Measurements from ENCODE around the gene ERRFI1.

ERRFI1 gene

GRCh38 chr1:8018492-8019228, 7.4 kb downstream of the ERRFI1 start:
- no peak for DNase-seq (ENCODE audit: low read depth)

GRCh38 chr1:8017495-8018197, 8.5 kb downstream of the ERRFI1 start:
- peak; percentile 65 for DNase-seq (ENCODE audit: low read depth)
- TF ChIP-seq, protein P1, sequence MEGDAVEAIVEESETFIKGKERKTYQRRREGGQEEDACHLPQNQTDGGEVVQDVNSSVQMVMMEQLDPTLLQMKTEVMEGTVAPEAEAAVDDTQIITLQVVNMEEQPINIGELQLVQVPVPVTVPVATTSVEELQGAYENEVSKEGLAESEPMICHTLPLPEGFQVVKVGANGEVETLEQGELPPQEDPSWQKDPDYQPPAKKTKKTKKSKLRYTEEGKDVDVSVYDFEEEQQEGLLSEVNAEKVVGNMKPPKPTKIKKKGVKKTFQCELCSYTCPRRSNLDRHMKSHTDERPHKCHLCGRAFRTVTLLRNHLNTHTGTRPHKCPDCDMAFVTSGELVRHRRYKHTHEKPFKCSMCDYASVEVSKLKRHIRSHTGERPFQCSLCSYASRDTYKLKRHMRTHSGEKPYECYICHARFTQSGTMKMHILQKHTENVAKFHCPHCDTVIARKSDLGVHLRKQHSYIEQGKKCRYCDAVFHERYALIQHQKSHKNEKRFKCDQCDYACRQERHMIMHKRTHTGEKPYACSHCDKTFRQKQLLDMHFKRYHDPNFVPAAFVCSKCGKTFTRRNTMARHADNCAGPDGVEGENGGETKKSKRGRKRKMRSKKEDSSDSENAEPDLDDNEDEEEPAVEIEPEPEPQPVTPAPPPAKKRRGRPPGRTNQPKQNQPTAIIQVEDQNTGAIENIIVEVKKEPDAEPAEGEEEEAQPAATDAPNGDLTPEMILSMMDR (conservative IDR thresholded peaks at IDR 0.05; ENCODE audit: low read depth, low read length) = no peak
- no peak overlapping the region for H3K4me3 ChIP-seq (ENCODE audit: low read length)

More at GRCh38 chr1:8018492-8019228, 7.4 kb downstream of the ERRFI1 start:
- no peak overlapping the region for H3K4me3 ChIP-seq (ENCODE audit: low read length)
- TF ChIP-seq, protein P1 (conservative IDR thresholded peaks at IDR 0.05; ENCODE audit: low read depth, low read length) = no peak

DNA sequence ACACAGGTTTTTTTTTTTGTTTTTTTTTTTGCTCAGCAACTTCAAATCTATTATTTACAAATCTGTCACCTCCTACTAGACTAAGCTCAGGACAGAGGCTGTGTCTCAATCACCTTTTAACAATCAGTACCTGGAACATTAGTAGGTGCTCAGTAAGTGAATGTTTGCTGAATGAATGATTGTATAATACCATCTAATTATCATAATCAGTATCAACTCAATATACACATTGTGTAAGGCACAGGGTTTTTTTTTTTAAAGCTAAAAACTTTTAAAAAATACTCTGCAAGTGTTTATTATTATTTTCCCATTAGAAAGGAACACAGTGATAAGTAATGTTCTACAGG, 9.2 kb downstream of the ERRFI1 start:
- TF ChIP-seq, protein P1 (conservative IDR thresholded peaks at IDR 0.05; ENCODE audit: low read depth, low read length) = no peak
- no peak overlapping the region for H3K4me3 ChIP-seq (ENCODE audit: low read length)
- no peak for DNase-seq (ENCODE audit: low read depth)

DNA sequence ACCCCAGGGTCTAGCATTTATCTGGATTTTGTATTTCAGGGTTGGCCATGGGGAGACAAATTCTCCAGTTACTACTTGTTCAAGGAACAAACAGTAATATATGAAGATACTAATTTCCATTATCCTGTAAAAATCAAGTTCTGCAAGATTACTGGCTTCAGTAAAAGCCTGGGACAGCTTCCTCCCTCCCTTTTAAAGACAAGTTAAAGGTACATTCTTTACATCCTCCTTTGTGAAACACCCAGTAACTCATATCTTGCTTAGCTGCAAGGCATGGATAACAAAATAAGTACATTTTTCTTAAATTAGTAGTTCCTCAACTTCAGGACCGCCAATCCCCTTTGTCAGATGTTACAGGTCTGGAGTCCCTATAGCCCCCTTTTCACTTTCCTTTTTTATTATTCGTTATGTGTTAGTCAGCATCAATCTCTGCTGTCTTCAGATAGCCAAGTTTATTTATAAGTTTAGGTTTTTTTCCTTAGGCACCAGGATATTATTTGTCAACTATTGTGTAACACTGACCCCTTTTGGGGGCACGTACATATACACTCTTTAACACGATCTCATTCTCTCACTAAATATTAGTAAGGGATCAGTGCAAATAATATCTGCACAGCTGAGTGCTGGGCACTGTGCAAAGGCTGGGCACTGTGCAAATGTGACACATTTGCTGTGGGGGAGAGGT, 9.8 kb downstream of the ERRFI1 start:
- no peak for DNase-seq (ENCODE audit: low read depth)
- no peak overlapping the region for H3K4me3 ChIP-seq (ENCODE audit: low read length)

DNA sequence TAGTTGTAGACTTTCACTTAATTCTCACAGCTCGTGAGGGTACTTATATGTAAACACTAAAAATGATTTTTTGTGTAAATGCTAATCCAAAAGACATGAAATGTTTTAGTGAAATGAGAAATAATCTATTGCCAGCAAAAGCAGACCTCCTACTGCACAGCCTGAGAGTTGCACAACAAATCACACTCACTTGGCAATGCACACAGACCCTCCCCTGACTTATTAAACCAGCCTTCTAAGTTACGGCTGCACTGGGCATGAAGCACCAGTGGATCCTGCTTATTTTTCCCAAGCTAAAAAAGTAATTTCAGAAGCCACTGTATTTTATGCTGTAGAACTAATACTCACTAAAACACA, 10.3 kb downstream of the ERRFI1 start:
- DNase-seq (ENCODE audit: low read depth) = peak; percentile 52
- TF ChIP-seq, protein P1 (conservative IDR thresholded peaks at IDR 0.05; ENCODE audit: low read depth, low read length) = no peak
- no peak overlapping the region for H3K4me3 ChIP-seq (ENCODE audit: low read length)

More for the DNA sequence above, 9.8 kb downstream of the ERRFI1 start:
- TF ChIP-seq, protein P1 (conservative IDR thresholded peaks at IDR 0.05; ENCODE audit: low read depth, low read length) = peak; percentile 18

- DNase-seq (ENCODE audit: low read depth) = peak; percentile 66
- H3K4me3 ChIP-seq (ENCODE audit: low read length) = peak overlapping the region; percentile 0
- TF ChIP-seq, protein P1 (conservative IDR thresholded peaks at IDR 0.05; ENCODE audit: low read depth, low read length) = peak; percentile 67
Observed at GRCh38 chr1:8015036-8015808, 10.9 kb downstream of the ERRFI1 start.

All from retinal pigment epithelial cell (primary cell).